Measurements from ENCODE around the gene DHODH.
"Not testable (repeated sequence)": the region's sequence is repeated elsewhere in the genome, so short reads cannot be mapped to it uniquely, and the experiment has no call there.

DHODH gene

GRCh38 chr16:72014675-72015074 lies 6.1 kb downstream of the DHODH start:
- DNase-seq, result no peak

- DNase-seq, result no peak
Measured at GRCh38 chr16:72015124-72015523, 6.6 kb downstream of the DHODH start.

GRCh38 chr16:72018470-72018869 lies 9.9 kb downstream of the DHODH start:
- no peak for DNase-seq

GRCh38 chr16:72021043-72021442 lies 12.5 kb downstream of the DHODH start:
- DNase-seq, result no peak

- DNase-seq, result no peak
Measured at GRCh38 chr16:72022127-72022526, 13.6 kb downstream of the DHODH start.

GRCh38 chr16:72023962-72024361 lies 15.4 kb downstream of the DHODH start:
- DNase-seq, result no peak

GRCh38 chr16:72024862-72025382 lies 16.4 kb downstream of the DHODH start:
- no peak for DNase-seq

- DNase-seq, result no peak
Measured at GRCh38 chr16:72025404-72026114, 17.0 kb downstream of the DHODH start.

- no peak for DNase-seq
Measured at GRCh38 chr16:72027669-72028378, 19.3 kb downstream of the DHODH start.

- DNase-seq, result no peak
Measured at GRCh38 chr16:72029567-72030271, 21.2 kb downstream of the DHODH start.

GRCh38 chr16:72033437-72033836 lies 24.9 kb downstream of the DHODH start:
- no peak for DNase-seq

GRCh38 chr16:72036098-72036497 lies 27.6 kb downstream of the DHODH start:
- DNase-seq, result no peak

- DNase-seq, result peak; percentile 18
Measured at GRCh38 chr16:72042157-72042660, 33.7 kb downstream of the DHODH start.

GRCh38 chr16:72043058-72043457 lies 34.5 kb downstream of the DHODH start:
- no peak for DNase-seq

- DNase-seq, result no peak
Measured at GRCh38 chr16:72043539-72043938, 35.0 kb downstream of the DHODH start.

GRCh38 chr16:72044296-72044695 lies 35.8 kb downstream of the DHODH start:
- no peak for DNase-seq

GRCh38 chr16:72044825-72045359 lies 36.3 kb downstream of the DHODH start:
- no peak for DNase-seq

- DNase-seq, result no peak
Measured at GRCh38 chr16:72049110-72049509, 40.6 kb downstream of the DHODH start.

GRCh38 chr16:72050769-72051464 lies 42.4 kb downstream of the DHODH start:
- DNase-seq, result no peak

- DNase-seq, result no peak
Measured at GRCh38 chr16:72051818-72052217, 43.3 kb downstream of the DHODH start.

- not testable (repeated sequence) for DNase-seq
Measured at GRCh38 chr16:72054254-72054847, 45.8 kb downstream of the DHODH start, which contains the start of gene HP. Gene HP (plus strand): TSS chr16:72054505. CDS start chr16:72054653, 148 bp downstream.

- no peak for DNase-seq
Measured at GRCh38 chr16:72055911-72056310, 47.4 kb downstream of the DHODH start.
